ENCODE data around the gene TOMM20L. TPM values are rescaled to one million over a fixed set of nuclear protein-coding genes. Genes with fewer than 3 reads are reported as not detected.
A peak's percentile ranks its signal among the peaks of the same experiment; 100 is the strongest.

Gene TOMM20L
- total and polyA plus RNA-seq, 9 of the 15 experiments (the other 6 are each of a cell fraction or from before 2014, with no cell fraction given), result not detected

- TF ChIP-seq, protein P1, sequence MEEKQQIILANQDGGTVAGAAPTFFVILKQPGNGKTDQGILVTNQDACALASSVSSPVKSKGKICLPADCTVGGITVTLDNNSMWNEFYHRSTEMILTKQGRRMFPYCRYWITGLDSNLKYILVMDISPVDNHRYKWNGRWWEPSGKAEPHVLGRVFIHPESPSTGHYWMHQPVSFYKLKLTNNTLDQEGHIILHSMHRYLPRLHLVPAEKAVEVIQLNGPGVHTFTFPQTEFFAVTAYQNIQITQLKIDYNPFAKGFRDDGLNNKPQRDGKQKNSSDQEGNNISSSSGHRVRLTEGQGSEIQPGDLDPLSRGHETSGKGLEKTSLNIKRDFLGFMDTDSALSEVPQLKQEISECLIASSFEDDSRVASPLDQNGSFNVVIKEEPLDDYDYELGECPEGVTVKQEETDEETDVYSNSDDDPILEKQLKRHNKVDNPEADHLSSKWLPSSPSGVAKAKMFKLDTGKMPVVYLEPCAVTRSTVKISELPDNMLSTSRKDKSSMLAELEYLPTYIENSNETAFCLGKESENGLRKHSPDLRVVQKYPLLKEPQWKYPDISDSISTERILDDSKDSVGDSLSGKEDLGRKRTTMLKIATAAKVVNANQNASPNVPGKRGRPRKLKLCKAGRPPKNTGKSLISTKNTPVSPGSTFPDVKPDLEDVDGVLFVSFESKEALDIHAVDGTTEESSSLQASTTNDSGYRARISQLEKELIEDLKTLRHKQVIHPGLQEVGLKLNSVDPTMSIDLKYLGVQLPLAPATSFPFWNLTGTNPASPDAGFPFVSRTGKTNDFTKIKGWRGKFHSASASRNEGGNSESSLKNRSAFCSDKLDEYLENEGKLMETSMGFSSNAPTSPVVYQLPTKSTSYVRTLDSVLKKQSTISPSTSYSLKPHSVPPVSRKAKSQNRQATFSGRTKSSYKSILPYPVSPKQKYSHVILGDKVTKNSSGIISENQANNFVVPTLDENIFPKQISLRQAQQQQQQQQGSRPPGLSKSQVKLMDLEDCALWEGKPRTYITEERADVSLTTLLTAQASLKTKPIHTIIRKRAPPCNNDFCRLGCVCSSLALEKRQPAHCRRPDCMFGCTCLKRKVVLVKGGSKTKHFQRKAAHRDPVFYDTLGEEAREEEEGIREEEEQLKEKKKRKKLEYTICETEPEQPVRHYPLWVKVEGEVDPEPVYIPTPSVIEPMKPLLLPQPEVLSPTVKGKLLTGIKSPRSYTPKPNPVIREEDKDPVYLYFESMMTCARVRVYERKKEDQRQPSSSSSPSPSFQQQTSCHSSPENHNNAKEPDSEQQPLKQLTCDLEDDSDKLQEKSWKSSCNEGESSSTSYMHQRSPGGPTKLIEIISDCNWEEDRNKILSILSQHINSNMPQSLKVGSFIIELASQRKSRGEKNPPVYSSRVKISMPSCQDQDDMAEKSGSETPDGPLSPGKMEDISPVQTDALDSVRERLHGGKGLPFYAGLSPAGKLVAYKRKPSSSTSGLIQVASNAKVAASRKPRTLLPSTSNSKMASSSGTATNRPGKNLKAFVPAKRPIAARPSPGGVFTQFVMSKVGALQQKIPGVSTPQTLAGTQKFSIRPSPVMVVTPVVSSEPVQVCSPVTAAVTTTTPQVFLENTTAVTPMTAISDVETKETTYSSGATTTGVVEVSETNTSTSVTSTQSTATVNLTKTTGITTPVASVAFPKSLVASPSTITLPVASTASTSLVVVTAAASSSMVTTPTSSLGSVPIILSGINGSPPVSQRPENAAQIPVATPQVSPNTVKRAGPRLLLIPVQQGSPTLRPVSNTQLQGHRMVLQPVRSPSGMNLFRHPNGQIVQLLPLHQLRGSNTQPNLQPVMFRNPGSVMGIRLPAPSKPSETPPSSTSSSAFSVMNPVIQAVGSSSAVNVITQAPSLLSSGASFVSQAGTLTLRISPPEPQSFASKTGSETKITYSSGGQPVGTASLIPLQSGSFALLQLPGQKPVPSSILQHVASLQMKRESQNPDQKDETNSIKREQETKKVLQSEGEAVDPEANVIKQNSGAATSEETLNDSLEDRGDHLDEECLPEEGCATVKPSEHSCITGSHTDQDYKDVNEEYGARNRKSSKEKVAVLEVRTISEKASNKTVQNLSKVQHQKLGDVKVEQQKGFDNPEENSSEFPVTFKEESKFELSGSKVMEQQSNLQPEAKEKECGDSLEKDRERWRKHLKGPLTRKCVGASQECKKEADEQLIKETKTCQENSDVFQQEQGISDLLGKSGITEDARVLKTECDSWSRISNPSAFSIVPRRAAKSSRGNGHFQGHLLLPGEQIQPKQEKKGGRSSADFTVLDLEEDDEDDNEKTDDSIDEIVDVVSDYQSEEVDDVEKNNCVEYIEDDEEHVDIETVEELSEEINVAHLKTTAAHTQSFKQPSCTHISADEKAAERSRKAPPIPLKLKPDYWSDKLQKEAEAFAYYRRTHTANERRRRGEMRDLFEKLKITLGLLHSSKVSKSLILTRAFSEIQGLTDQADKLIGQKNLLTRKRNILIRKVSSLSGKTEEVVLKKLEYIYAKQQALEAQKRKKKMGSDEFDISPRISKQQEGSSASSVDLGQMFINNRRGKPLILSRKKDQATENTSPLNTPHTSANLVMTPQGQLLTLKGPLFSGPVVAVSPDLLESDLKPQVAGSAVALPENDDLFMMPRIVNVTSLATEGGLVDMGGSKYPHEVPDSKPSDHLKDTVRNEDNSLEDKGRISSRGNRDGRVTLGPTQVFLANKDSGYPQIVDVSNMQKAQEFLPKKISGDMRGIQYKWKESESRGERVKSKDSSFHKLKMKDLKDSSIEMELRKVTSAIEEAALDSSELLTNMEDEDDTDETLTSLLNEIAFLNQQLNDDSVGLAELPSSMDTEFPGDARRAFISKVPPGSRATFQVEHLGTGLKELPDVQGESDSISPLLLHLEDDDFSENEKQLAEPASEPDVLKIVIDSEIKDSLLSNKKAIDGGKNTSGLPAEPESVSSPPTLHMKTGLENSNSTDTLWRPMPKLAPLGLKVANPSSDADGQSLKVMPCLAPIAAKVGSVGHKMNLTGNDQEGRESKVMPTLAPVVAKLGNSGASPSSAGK (IDR thresholded peaks at IDR 0.05), result 0 out of 2 replicates have a peak, but pooled peaks have one; percentile 55
- TF ChIP-seq E2F1 (CRISPR knock-in tag; IDR thresholded peaks at IDR 0.05), result no peak
- TF ChIP-seq RAD21 (CRISPR knock-in tag; conservative IDR thresholded peaks at IDR 0.05 in 1 of 2, IDR thresholded peaks at IDR 0.05 in 1 of 2), result peak in 1 of 2 experiments; percentile 35; a peak in 2 of 4 replicates
- TF ChIP-seq ZFX (CRISPR knock-in tag; IDR thresholded peaks at IDR 0.05), result peak; percentile 35; the same call in 1 of the 2 replicates
- no peak for TF ChIP-seq USF2 (CRISPR knock-in tag; IDR thresholded peaks at IDR 0.05)
- no peak for TF ChIP-seq ZNF707 (CRISPR knock-in tag; conservative IDR thresholded peaks at IDR 0.05)
- TF ChIP-seq SAFB (IDR thresholded peaks at IDR 0.05; ENCODE audit: borderline replicate concordance, low read depth, low read length), result no peak
- TF ChIP-seq, protein P2, sequence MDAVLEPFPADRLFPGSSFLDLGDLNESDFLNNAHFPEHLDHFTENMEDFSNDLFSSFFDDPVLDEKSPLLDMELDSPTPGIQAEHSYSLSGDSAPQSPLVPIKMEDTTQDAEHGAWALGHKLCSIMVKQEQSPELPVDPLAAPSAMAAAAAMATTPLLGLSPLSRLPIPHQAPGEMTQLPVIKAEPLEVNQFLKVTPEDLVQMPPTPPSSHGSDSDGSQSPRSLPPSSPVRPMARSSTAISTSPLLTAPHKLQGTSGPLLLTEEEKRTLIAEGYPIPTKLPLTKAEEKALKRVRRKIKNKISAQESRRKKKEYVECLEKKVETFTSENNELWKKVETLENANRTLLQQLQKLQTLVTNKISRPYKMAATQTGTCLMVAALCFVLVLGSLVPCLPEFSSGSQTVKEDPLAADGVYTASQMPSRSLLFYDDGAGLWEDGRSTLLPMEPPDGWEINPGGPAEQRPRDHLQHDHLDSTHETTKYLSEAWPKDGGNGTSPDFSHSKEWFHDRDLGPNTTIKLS (IDR thresholded peaks at IDR 0.05; ENCODE audit: borderline replicate concordance, low read depth), result no peak
- TF ChIP-seq, protein P3, sequence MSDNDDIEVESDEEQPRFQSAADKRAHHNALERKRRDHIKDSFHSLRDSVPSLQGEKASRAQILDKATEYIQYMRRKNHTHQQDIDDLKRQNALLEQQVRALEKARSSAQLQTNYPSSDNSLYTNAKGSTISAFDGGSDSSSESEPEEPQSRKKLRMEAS (CRISPR knock-in tag; IDR thresholded peaks at IDR 0.05), result no peak
Observed at GRCh38 chr14:58395812-58396788, at the start of gene TOMM20L (continued).
